ENCODE results near the gene TMEM108. TPM values are rescaled to one million over a fixed set of nuclear protein-coding genes. Genes with fewer than 3 reads are reported as not detected.

Gene TMEM108
- total and polyA plus RNA-seq, 2 of the 4 experiments (the other 2 are of a cell fraction) = 0.18 to 2.2 TPM

DNA sequence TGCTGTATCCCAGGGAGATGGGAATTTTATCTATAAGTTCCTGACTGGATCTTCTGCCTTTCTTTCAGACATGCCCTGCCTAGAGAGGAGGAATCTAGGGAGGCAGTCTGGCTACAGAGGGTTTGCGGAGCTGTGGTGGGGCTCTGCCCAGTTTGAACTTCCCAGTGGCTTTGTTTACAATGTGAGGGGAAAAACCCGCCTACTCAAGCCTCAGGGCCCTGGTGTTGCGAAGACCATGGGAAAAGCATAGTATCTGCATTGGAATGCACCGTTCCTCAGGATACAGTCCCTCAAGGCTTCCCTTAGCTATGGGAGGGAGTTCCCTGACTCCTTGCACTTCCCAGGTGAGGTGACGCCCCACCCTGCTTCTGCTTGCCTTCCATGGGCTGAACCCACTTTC lies 168.7 kb downstream of the TMEM108 start:
- H3K27ac ChIP-seq (ENCODE audit: insufficient read depth, low read length) = no peak overlapping the region
- DNase-seq (no peak), ATAC-seq (ENCODE audit: low read depth) (no peak)
- H3K56ac ChIP-seq (ENCODE audit: extremely low read depth, insufficient read depth, low read length) = no peak overlapping the region
- POLR2A ChIA-PET (ENCODE audit: unreplicated experiment) = no interaction called here
- no peaks in the 10 kb centered on the region for H3K79me1 ChIP-seq (ENCODE audit: low read depth in 1 of 2, low read length in 2 of 2)
- no peak overlapping the region for H2AFZ ChIP-seq (replicated peaks; ENCODE audit: low read length, poor library complexity)
- H2BK20ac ChIP-seq (ENCODE audit: low read depth, low read length) = no peak overlapping the region
- no peak overlapping the region for H3K4ac ChIP-seq (ENCODE audit: low read depth, low read length)
- H3K4me2 ChIP-seq (ENCODE audit: low read depth, low read length) = no peak overlapping the region
- H3K9me1 ChIP-seq (ENCODE audit: insufficient read depth, low read length) = no peaks in the 10 kb centered on the region
- no peak overlapping the region for H2BK120ac ChIP-seq (ENCODE audit: low read depth, low read length)
- no peak for TF ChIP-seq RAD21 (IDR thresholded peaks at IDR 0.05; ENCODE audit: low read length)
- H3K18ac ChIP-seq (ENCODE audit: low read depth, low read length) = no peak overlapping the region
- intact Hi-C loops (cut with micrococcal nuclease) (no loop called here), dilution Hi-C loops (cut with HindIII; ENCODE audit: low sequenced_read_pairs, unreplicated experiment) (no loop called here), in situ Hi-C loops (cut with MboI; ENCODE audit: low sequenced_read_pairs) (no loop called here)
- no peak overlapping the region for H4K91ac ChIP-seq (ENCODE audit: insufficient read depth, low read depth, low read length)
- no peak overlapping the region for H4K5ac ChIP-seq (ENCODE audit: low read depth, low read length)
- H4K20me1 ChIP-seq (ENCODE audit: insufficient read depth, low read length) = no peaks in the 10 kb centered on the region
- H2AK9ac ChIP-seq (replicated peaks; ENCODE audit: low read depth, low read length, poor library complexity) = no peak overlapping the region
- H3K27me3 ChIP-seq (ENCODE audit: control insufficient read depth, insufficient read depth, low read length) = no peaks in the 10 kb centered on the region
- H3K23ac ChIP-seq (ENCODE audit: low read depth, low read length) = no peak overlapping the region
- no peak overlapping the region for H2BK15ac ChIP-seq (ENCODE audit: low read depth, low read length)
- no peaks in the 10 kb centered on the region for H3K4me1 ChIP-seq (ENCODE audit: control insufficient read depth, insufficient read depth, low read length)
- H2BK5ac ChIP-seq (ENCODE audit: low read depth, low read length, poor library complexity, severe bottlenecking) = no peak overlapping the region
- H2AK5ac ChIP-seq (ENCODE audit: low read depth, low read length) = no peak overlapping the region
- no peak overlapping the region for H3K14ac ChIP-seq (replicated peaks; ENCODE audit: low read depth, low read length)
- no peak overlapping the region for H3K9ac ChIP-seq (ENCODE audit: low read depth, low read length)
- H3K4me3 ChIP-seq (ENCODE audit: insufficient read depth, low read depth, low read length) = no peak overlapping the region
- no TSS peak for BruUV-seq (replicated peaks)
- CTCF ChIA-PET = interaction anchor here (1.1 kb wide), 1 partner anchor 21 kb away, joined by 4 read pairs; no protein-coding TSS in a partner anchor
- whole genome bisulfite sequencing, 2 experiments (ENCODE audit: extremely low coverage in 2 of 2, insufficient read length in 1 of 2) = no CpG with 5 or more reads among the region's 5 CpGs
- no peaks in the 10 kb centered on the region for H3K9me3 ChIP-seq (ENCODE audit: control insufficient read depth, insufficient read depth, low read length)
- no peaks in the 10 kb centered on the region for H3K36me3 ChIP-seq (ENCODE audit: control insufficient read depth, insufficient read depth, low read length)
- H4K8ac ChIP-seq (ENCODE audit: low read depth in 2 of 2, low read length in 2 of 2) = no peak overlapping the region
